GM12878 (cell line): ENCODE measurements around the gene CHMP1B. TPM values are rescaled to one million over a fixed set of nuclear protein-coding genes. Genes with fewer than 3 reads are reported as not detected.
"Not testable (repeated sequence)": the region's sequence is repeated elsewhere in the genome, so short reads cannot be mapped to it uniquely, and the experiment has no call there.

Experiments
- ATAC-seq: fragments of 200-7000 bp; cut with Tn5 transposase; 3 replicates; pipeline ENCODE4 v1.9.1; 2020; ENCODE audit warnings: mild to moderate bottlenecking, moderate library complexity
- BruUV-seq: library from RNA; stranded (reverse); fragments of 400-500 nt; replicated peaks from 2 replicates; lab custom pipeline; 2021; lab: Mats Ljungman, UMichigan
- CTCF ChIA-PET: fragments of 300-600 bp; sonication (Branson Sonifier 250); formaldehyde crosslinking; extraction: SDS; loops from one replicate; lab custom pipeline; 2021; ENCODE audit warnings: inconsistent platforms; lab: Yijun Ruan, JAX
- POLR2A ChIA-PET: fragments of 350-600 bp; formaldehyde crosslinking; extraction: SDS; loops from one replicate; lab custom pipeline; 2021; ENCODE audit warnings: inconsistent platforms; lab: Charles Lee
- RAD21 ChIA-PET: fragments of 300-600 bp; sonication (Branson Sonifier 250); formaldehyde crosslinking; loops from one replicate; lab custom pipeline; 2023; ENCODE audit warnings: antibody characterized with exemption; ENCODE audit not compliant: unreplicated experiment; lab: Charles Lee
- SMC1A ChIA-PET: fragments of 300-600 bp; sonication (Branson Sonifier 250); formaldehyde crosslinking; loops from one replicate; lab custom pipeline; 2023; ENCODE audit not compliant: unreplicated experiment, uncharacterized antibody; lab: Charles Lee
- DNase-seq: peaks from one replicate; pipeline ENCODE4 v3.0.0-alpha.2; 2011; ENCODE audit warnings: low read depth, low spot score
- FAIRE-seq: peaks from 3 replicates; lab custom pipeline; 2011; peaks lifted over from hg19 to GRCh38; lab: Jason Lieb, UNC
- H2AFZ ChIP-seq: 2 replicates; pipeline ENCODE4 v1.6.0; 2011; ENCODE audit warnings: low read depth, low read length, control low read depth; ENCODE audit not compliant: control insufficient read depth
- H3K27ac ChIP-seq: 2 replicates; pipeline ENCODE4 v1.5.1; 2011; ENCODE audit warnings: control low read depth; ENCODE audit not compliant: control insufficient read depth, insufficient read depth
- H3K27me3 ChIP-seq, 2 experiments: replicated peaks in 1 of 2; 2 replicates each; pipeline versions ENCODE4 v1.6.0 to v1.6.1; 2011; ENCODE audit warnings: low read length in 1 of 2; ENCODE audit not compliant: control insufficient read depth in 2 of 2, insufficient read depth in 2 of 2
- H3K36me3 ChIP-seq, 2 experiments: 2 replicates each; pipeline ENCODE4 v1.5.1; 2011; ENCODE audit warnings: low read length in 1 of 2; ENCODE audit not compliant: control insufficient read depth in 2 of 2, insufficient read depth in 2 of 2
- H3K4me1 ChIP-seq: 2 replicates; pipeline ENCODE4 v1.6.1; 2011; ENCODE audit warnings: mild to moderate bottlenecking, low read length, moderate library complexity, mixed read lengths; ENCODE audit not compliant: control insufficient read depth, insufficient read depth
- H3K4me2 ChIP-seq: 2 replicates; pipeline ENCODE4 v1.6.0; 2011; ENCODE audit warnings: control low read depth; ENCODE audit not compliant: control insufficient read depth, insufficient read depth
- H3K4me3 ChIP-seq: fragments of 200-600 bp; sonication (generic); 2 replicates; pipeline ENCODE4 v1.5.1; 2016
- H3K79me2 ChIP-seq: 2 replicates; pipeline ENCODE4 v1.6.0; 2011; ENCODE audit warnings: low read length; ENCODE audit not compliant: control insufficient read depth, insufficient read depth
- H3K9ac ChIP-seq: 2 replicates; pipeline ENCODE4 v1.8.0; 2011; ENCODE audit warnings: low read length, control low read depth, mixed read lengths; ENCODE audit not compliant: control insufficient read depth, insufficient read depth
- H3K9me3 ChIP-seq: replicated peaks from 3 replicates; pipeline ENCODE4 v1.5.1; 2011; ENCODE audit warnings: mild to moderate bottlenecking, low read length; ENCODE audit not compliant: control insufficient read depth, insufficient read depth
- H4K20me1 ChIP-seq: 2 replicates; pipeline ENCODE4 v1.6.0; 2011; ENCODE audit not compliant: control insufficient read depth, insufficient read depth
- BMI1 ChIP-seq: fragments of 450-650 bp; IDR thresholded peaks from 2 replicates; pipeline ENCODE4 v1.6.1; 2016; ENCODE audit warnings: mild to moderate bottlenecking, moderate library complexity, borderline replicate concordance
- IKZF1 ChIP-seq: fragments of 450-650 bp; conservative IDR thresholded peaks from 2 replicates; pipeline ENCODE4 v1.6.1; 2017; ENCODE audit warnings: antibody characterized with exemption, mild to moderate bottlenecking
- MTA3 ChIP-seq: IDR thresholded peaks from 2 replicates; pipeline ENCODE4 v1.6.1; 2012; ENCODE audit warnings: low read length, inconsistent platforms, borderline replicate concordance
- SUZ12 ChIP-seq: fragments of 200-600 bp; sonication (generic); IDR thresholded peaks from one replicate; pipeline ENCODE4 v1.6.1; 2018; ENCODE audit warnings: antibody characterized with exemption, mild to moderate bottlenecking; ENCODE audit not compliant: unreplicated experiment
- YY1 ChIP-seq: IDR thresholded peaks from 2 replicates; pipeline ENCODE4 v1.6.1; 2011; ENCODE audit warnings: low read depth, mild to moderate bottlenecking, low read length
- WGBS: methylation state at CpG from one replicate; pipeline ENCODE4 v1.1.6; 2016; ENCODE audit warnings: low lambda C conversion rate; ENCODE audit not compliant: insufficient replicate concordance, insufficient coverage; ENCODE audit errors: missing lambda C conversion rate; 5-methylcytosine and 5-hydroxymethylcytosine counted together
- in situ Hi-C: fragments of 300-500 bp; cut with MboI; formaldehyde crosslinking; loops from 9 replicates; pipeline ENCODE4 v1.14.3; 2018; ENCODE audit warnings: mixed read lengths
- intact Hi-C: fragments of 100-400 bp; cut with micrococcal nuclease; formaldehyde crosslinking; loops from one replicate; pipeline ENCODE4 v1.14.2; 2022; ENCODE audit not compliant: unreplicated experiment
- polyA plus RNA-seq, 11 experiments: library from polyadenylated mRNA; depleted of rRNA in 4 of 11; unstranded in 6 of 11; stranded (reverse) in 5 of 11; fragments of >200 nt; fragmentation: Nextera tagmentation in 4 of 11; fragmentation: Illumina TruSeq in 1 of 11; extraction: Ambion mirVana in 4 of 11; extraction: Trizol in 1 of 11; gene quantifications; 1 replicate in 1 of 11; 2 replicates in 10 of 11; pipeline versions ENCODE4 v1.2.1 to v1.2.3, GENCODE V29; 2011 to 2016; ENCODE audit warnings: inconsistent platforms in 2 of 11, missing spikeins in 2 of 11, low read depth in 1 of 11
- total RNA-seq, 4 experiments: library from RNA; depleted of rRNA in 3 of 4; stranded (reverse); fragments of >200 nt in 3 of 4; fragmentation: Illumina TruSeq in 1 of 4; extraction: Trizol in 1 of 4; gene quantifications; 2 replicates each; pipeline versions ENCODE4 v1.2.1 to v1.2.3, GENCODE V29; 2013 to 2021

Gene CHMP1B
- total and polyA plus RNA-seq, 10 of the 15 experiments (the other 5 are each of a cell fraction or from before 2014, with no cell fraction given) = 8.5 to 24.0 (median 18.6) TPM

GRCh38 chr18:11850821-11851145 lies 430 bp upstream of the CHMP1B start:
- TF ChIP-seq BMI1 = 0 out of 2 replicates have a peak, but pooled peaks have one; percentile 17
- TF ChIP-seq IKZF1 = no peak
- peak; percentile 22; the same call in 1 of the 2 replicates for TF ChIP-seq MTA3
- no peaks in the 10 kb centered on the region for H3K9me3 ChIP-seq
- in situ Hi-C loops (no loop called here), intact Hi-C loops (loop anchor here (5.0 kb wide), 1 partner anchor 57 kb away; the partner anchor contains the start of gene MPPE1)
- peak overlapping the region; percentile 99 for H2AFZ ChIP-seq
- ChIA-PET POLR2A (interaction anchor here (1.1 kb wide), 1 partner anchor 9 kb away, joined by 3 read pairs; no protein-coding TSS in a partner anchor), RAD21 (no interaction called here), SMC1A (interaction anchor here (1.0 to 1.6 kb wide), 2 partner anchors 35 to 87 kb away, joined by 3 to 4 read pairs; no protein-coding TSS in a partner anchor), CTCF (interaction anchor here (1.3 kb wide), 1 partner anchor 58 kb away, joined by 3 read pairs; no protein-coding TSS in a partner anchor)
- DNase-seq (no peak), FAIRE-seq (peak; percentile 61), ATAC-seq (peak; percentile 58)
- no peaks in the 10 kb centered on the region; a peak in 1 of 4 replicates for H3K27me3 ChIP-seq
- peak overlapping the region; percentile 99 for H3K4me3 ChIP-seq
- H3K4me2 ChIP-seq = peak overlapping the region; percentile 100
- H3K4me1 ChIP-seq = peaks cover 17% of the 10 kb centered on the region
- no peaks in the 10 kb centered on the region for H3K36me3 ChIP-seq
- H4K20me1 ChIP-seq = no peaks in the 10 kb centered on the region
- H3K79me2 ChIP-seq = peaks cover 24% of the 10 kb centered on the region
- H3K9ac ChIP-seq = peak overlapping the region; percentile 91
- 1% methylated on average over 10 of the region's 10 CpGs for WGBS
- peak overlapping the region; percentile 48; the same call in 1 of the 2 replicates for H3K27ac ChIP-seq
- TSS peak; percentile 85 for BruUV-seq

- in situ Hi-C loops = no loop called here
- POLR2A ChIA-PET = no interaction called here
- H3K79me2 ChIP-seq = peaks cover 24% of the 10 kb centered on the region
- peaks cover 17% of the 10 kb centered on the region for H3K4me1 ChIP-seq
- WGBS = 1% methylated on average over 23 of the region's 23 CpGs
- no peak for FAIRE-seq
- H3K36me3 ChIP-seq = no peaks in the 10 kb centered on the region
- TF ChIP-seq SUZ12 = no peak
- TF ChIP-seq YY1 = peak; percentile 64; the same call in 1 of the 2 replicates
- peak overlapping the region; percentile 78 for H3K4me2 ChIP-seq
- peak; percentile 62 for ATAC-seq
- no peaks in the 10 kb centered on the region for H4K20me1 ChIP-seq
- H3K4me3 ChIP-seq = peak overlapping the region; percentile 99
- CTCF ChIA-PET = no interaction called here
- SMC1A ChIA-PET = no interaction called here
- DNase-seq = no peak
- H3K27me3 ChIP-seq = no peaks in the 10 kb centered on the region; a peak in 1 of 4 replicates
- peak overlapping the region; percentile 90 for H3K27ac ChIP-seq
- H2AFZ ChIP-seq = peak overlapping the region; percentile 74; the same call in 1 of the 2 replicates
- peak overlapping the region; percentile 91 for H3K9ac ChIP-seq
- H3K9me3 ChIP-seq = no peaks in the 10 kb centered on the region
- intact Hi-C loops = loop anchor here (5.0 kb wide), 1 partner anchor 55 kb away; the partner anchor contains the start of gene MPPE1
- RAD21 ChIA-PET = interaction anchor here (0.9 kb wide), 1 partner anchor 53 kb away, joined by 3 read pairs; no protein-coding TSS in a partner anchor
- BruUV-seq = TSS peak; percentile 91
Observed at GRCh38 chr18:11851806-11852337, 659 bp downstream of the CHMP1B start.

GRCh38 chr18:11854554-11854953 lies 3.3 kb downstream of the CHMP1B start:
- DNase-seq, FAIRE-seq, POLR2A ChIA-PET, H3K27me3 ChIP-seq, ATAC-seq, H3K4me3 ChIP-seq, RAD21 ChIA-PET, CTCF ChIA-PET, H3K9me3 ChIP-seq, H3K9ac ChIP-seq, BruUV-seq, H3K27ac ChIP-seq, H3K4me2 ChIP-seq, H2AFZ ChIP-seq, H4K20me1 ChIP-seq, H3K36me3 ChIP-seq, in situ Hi-C loops, SMC1A ChIA-PET: not testable (repeated sequence)
- peaks cover 17% of the 10 kb centered on the region for H3K4me1 ChIP-seq
- intact Hi-C loops = loop anchor here (5.0 kb wide), 1 partner anchor 53 kb away; the partner anchor contains the start of gene MPPE1
- H3K79me2 ChIP-seq = peaks cover 24% of the 10 kb centered on the region
- WGBS = 95% methylated on average over 6 of the region's 6 CpGs
